AG04449 (cell line): ENCODE results near the gene AIRE.

Source experiments
- CTCF ChIA-PET: fragments of 350-600 bp; formaldehyde crosslinking; extraction: SDS; loops from one replicate; lab custom pipeline; 2021; ENCODE audit warnings: antibody characterized with exemption; lab: Yijun Ruan, JAX
- POLR2A ChIA-PET: fragments of 400-600, 350-600 bp; formaldehyde crosslinking; extraction: SDS; loops from one replicate; lab custom pipeline; 2020; ENCODE audit warnings: antibody characterized with exemption, inconsistent platforms; lab: Yijun Ruan, JAX
- DNase-seq: peaks from one replicate; pipeline ENCODE4 v3.0.0-alpha.2; 2010; ENCODE audit warnings: low read depth, low spot score
- H3K4me3 ChIP-seq: 2 replicates; pipeline ENCODE4 v1.5.1; 2011; ENCODE audit warnings: low read depth, mild to moderate bottlenecking, control low read depth, low read length
- TF ChIP-seq, protein P1 (sequence below): IDR thresholded peaks from one replicate; pipeline ENCODE4 v1.5.1; 2011; ENCODE audit warnings: mild to moderate bottlenecking, moderate library complexity, low read length, control low read depth, inconsistent platforms; ENCODE audit not compliant: insufficient read depth; ENCODE audit errors: missing control alignments

Gene AIRE

DNA sequence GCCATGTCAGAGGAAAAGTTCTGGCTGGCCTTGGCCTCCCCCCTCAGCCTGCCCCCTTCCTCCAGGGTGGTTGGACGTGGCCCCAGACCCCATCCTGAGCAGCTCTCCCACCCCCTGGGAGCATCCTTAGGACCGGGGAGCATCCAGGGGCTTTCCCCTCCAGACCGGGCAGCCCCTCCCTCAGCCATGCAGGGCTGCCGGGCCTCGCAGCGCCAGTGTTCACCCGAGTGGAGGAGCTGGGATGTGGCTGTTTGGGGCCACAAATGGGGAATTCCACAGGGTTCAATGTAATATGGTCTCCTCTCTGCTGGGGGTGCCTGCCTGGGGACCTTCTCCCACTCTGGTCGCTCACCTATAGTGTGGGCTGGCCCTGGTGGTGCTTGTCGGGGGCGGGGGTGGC lies 10.0 kb downstream of the AIRE start:
- no peak overlapping the region for H3K4me3 ChIP-seq
- no peak for DNase-seq
- ChIA-PET POLR2A (no interaction called here), CTCF (interaction anchor here (0.6 to 4.5 kb wide), 5 partner anchors 8 to 149 kb away, joined by 3 to 36 read pairs (median 4); partner anchors contain the start of gene AIRE)
- TF ChIP-seq, protein P1, sequence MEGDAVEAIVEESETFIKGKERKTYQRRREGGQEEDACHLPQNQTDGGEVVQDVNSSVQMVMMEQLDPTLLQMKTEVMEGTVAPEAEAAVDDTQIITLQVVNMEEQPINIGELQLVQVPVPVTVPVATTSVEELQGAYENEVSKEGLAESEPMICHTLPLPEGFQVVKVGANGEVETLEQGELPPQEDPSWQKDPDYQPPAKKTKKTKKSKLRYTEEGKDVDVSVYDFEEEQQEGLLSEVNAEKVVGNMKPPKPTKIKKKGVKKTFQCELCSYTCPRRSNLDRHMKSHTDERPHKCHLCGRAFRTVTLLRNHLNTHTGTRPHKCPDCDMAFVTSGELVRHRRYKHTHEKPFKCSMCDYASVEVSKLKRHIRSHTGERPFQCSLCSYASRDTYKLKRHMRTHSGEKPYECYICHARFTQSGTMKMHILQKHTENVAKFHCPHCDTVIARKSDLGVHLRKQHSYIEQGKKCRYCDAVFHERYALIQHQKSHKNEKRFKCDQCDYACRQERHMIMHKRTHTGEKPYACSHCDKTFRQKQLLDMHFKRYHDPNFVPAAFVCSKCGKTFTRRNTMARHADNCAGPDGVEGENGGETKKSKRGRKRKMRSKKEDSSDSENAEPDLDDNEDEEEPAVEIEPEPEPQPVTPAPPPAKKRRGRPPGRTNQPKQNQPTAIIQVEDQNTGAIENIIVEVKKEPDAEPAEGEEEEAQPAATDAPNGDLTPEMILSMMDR: no peak

DNA sequence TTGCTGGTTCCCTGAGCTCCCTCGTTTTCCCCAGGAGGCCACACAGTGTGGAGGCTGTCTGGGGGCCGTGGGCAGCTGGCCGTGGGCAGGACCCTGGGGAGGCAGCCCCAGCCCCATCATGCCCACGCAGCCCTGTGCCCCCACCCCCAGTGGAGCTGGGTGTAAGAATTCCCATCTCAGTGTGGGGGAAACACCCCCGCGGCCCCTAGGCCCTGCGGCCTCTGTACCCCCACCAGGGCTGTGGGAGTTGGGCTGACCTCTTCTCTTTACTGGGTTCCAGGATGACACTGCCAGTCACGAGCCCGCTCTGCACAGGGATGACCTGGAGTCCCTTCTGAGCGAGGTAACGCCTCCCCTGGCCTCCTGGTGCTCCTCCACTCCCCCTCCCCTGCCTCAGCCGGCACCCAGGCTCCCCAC lies 10.4 kb downstream of the AIRE start:
- no peak for DNase-seq
- ChIA-PET CTCF (interaction anchor here (0.6 to 4.5 kb wide), 6 partner anchors 8 to 150 kb away, joined by 3 to 36 read pairs (median 8); partner anchors contain the start of gene AIRE), POLR2A (no interaction called here)
- TF ChIP-seq, protein P1: no peak
- no peak overlapping the region for H3K4me3 ChIP-seq

DNA sequence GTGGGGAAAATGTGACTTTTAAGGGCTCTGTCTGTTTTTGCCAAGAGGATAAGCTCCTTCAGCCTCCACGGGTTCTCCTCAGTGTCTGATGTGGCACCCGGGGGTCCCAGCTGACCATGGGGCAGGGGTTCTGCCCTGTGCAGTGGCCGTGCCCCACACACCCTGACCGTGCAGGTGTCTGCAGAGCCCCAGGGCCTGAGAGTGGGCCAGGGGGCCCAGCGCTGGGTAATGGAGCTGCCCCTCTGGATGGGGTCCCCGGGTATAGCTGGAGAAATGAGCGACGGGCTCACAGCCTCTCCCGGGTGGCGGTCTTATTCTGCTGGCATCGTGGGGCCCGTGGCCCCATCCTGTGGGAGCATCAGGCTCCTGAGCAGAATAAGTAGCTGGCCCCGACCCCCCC lies 11.2 kb downstream of the AIRE start:
- ChIA-PET CTCF (interaction anchor here (1.1 to 4.5 kb wide), 7 partner anchors 11 to 150 kb away, joined by 4 to 36 read pairs (median 10); partner anchors contain the start of gene AIRE), POLR2A (no interaction called here)
- TF ChIP-seq, protein P1: no peak
- no peak overlapping the region for H3K4me3 ChIP-seq
- DNase-seq: no peak

DNA sequence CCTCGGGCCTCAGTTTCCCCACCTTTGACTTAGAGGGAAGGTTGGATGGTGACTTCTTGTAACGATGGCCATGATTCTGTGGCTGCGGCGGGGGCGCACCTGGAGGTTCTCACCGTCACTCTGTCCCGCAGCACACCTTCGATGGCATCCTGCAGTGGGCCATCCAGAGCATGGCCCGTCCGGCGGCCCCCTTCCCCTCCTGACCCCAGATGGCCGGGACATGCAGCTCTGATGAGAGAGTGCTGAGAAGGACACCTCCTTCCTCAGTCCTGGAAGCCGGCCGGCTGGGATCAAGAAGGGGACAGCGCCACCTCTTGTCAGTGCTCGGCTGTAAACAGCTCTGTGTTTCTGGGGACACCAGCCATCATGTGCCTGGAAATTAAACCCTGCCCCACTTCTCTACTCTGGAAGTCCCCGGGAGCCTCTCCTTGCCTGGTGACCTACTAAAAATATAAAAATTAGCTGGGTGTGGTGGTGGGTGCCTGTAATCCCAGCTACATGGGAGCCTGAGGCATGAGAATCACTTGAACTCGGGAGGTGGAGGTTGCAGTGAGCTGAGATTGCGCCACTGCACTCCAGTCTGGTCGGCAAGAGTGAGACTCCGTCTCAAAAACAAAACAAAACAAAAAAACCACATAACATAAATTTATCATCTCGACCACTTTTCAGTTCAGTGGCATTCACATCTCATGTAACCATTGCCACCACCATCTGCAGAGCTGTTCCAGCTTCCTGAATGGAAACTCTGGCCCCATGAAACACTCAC lies 12.0 kb downstream of the AIRE start:
- TF ChIP-seq, protein P1: peak; percentile 86
- H3K4me3 ChIP-seq: no peak overlapping the region; the same call in 1 of the 2 replicates
- peak; percentile 23 for DNase-seq
- POLR2A ChIA-PET: no interaction called here
- CTCF ChIA-PET: interaction anchor here (0.7 to 4.5 kb wide), 9 partner anchors 11 to 150 kb away, joined by 3 to 36 read pairs (median 6); partner anchors contain the start of gene AIRE

DNA sequence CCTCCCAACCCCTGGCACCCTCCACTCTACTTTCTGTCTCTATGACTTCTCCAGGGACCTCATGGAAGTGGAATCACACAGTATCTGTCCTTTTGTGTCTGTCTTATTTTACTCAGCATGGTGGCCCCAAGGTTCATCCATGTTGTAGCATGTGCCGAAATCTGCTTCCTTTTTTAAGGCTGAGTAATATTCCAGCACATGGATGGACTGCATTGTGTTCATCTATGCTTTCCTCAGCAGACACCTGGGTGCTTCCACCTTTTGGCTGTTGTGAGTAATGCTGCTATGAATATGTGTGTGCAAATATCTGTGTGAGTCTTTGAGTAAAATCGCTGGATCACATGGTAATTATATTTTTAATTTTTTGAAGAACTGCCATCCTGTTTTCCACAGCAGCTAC lies 12.6 kb downstream of the AIRE start:
- no peak overlapping the region; the same call in 1 of the 2 replicates for H3K4me3 ChIP-seq
- no peak for DNase-seq
- POLR2A ChIA-PET: no interaction called here
- TF ChIP-seq, protein P1: no peak
- CTCF ChIA-PET: interaction anchor here (0.7 to 4.5 kb wide), 9 partner anchors 10 to 151 kb away, joined by 3 to 36 read pairs (median 6); partner anchors contain the start of gene AIRE

DNA sequence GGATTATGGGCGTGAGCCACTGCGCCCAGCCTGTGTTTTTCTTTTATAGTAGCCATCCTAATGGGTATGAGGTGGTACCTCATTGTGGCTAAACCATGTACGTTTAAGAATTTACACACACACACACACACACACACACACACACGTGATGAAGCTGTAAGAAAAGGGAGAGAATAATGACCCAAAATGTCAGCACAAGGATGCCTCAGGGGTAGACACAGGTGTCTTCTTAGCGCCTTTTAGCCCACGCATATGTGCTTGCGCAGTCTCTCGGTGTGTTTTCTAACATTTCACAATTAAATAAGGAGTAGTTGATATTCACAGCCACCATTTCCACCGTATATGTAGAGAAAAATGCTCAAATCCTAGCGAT lies 13.4 kb downstream of the AIRE start:
- DNase-seq: no peak
- CTCF ChIA-PET: interaction anchor here (1.2 to 4.5 kb wide), 3 partner anchors 9 to 33 kb away, joined by 3 to 36 read pairs (median 22); partner anchors contain the start of gene AIRE
- peak overlapping the region; percentile 60 for H3K4me3 ChIP-seq
- POLR2A ChIA-PET: no interaction called here
- TF ChIP-seq, protein P1: no peak
